Measurements from ENCODE around the gene CLSTN2.

Gene CLSTN2

DNA sequence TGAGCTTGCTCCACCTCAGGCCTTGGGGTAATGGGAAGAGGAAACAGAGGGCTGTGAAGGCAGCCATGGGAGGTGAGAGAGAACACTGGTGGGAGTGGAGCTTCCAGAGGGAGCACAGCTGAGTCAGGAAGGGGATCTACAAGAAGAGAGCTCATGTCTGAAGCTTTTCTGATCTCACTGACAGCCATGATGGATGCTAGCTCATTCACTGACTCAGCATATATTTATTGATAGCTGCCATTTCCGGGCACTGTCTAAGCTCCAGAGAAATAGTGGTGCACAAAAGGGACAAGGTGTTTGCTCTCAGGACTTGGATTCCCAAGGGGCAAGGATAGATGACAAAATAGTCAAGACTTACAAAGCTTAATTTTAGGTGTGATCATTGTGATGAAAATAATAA, 218.8 kb downstream of the CLSTN2 start:
- no peak for DNase-seq

GRCh38 chr3:140157161-140157560, 222.2 kb downstream of the CLSTN2 start:
- DNase-seq, result no peak

- DNase-seq, result no peak
Measured at GRCh38 chr3:140159646-140160045, 224.7 kb downstream of the CLSTN2 start.

DNA sequence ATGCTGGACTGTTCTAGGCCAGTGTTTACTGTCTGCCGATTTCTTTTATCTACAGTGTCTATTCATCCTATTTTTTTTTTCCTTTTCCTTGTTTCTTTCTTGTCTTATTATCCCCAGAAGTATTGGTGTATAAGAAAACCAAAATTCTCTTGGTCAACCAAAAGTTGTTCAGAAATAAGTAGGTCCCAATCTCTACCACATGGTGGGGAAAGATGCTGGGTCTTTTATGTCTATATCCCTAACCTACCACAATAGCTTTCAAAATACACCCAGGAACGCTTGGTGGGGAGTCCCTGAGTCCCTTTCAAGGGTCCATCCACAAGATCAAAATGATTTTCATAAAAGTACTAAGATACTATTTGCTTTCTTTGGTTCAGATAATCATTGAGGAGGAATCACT, 225.6 kb downstream of the CLSTN2 start:
- DNase-seq, result no peak

- DNase-seq, result no peak
Measured at GRCh38 chr3:140162551-140162950, 227.6 kb downstream of the CLSTN2 start.

DNA sequence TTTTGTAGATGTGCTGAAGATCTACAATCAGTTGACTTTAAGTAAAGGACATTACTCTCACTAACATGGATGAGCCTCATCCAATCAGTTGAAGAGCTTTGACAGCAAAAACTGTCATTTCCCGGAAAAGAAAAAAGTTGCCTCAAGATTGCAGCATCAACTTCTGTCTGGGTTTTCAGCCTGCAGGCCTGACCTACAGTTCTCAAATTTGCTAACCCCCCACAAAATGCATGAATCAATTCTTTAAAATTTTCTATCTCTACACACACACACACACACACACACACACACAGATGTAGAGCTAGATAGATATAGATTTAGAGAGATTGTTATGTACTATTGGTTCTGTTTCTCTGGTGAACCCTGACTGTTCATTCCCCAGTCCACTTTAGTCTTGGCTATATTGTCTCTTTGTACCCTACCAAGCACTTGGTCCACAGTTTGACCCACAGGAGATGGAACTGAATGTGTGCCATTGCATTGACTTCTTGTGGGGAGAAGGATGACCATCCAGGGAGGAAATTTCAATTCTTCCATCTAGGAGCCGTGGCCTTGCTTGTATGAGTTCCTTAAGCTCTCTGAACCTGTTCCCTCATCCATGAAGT, 228.3 kb downstream of the CLSTN2 start:
- DNase-seq, result no peak

GRCh38 chr3:140164156-140164555, 229.2 kb downstream of the CLSTN2 start:
- DNase-seq, result no peak

DNA sequence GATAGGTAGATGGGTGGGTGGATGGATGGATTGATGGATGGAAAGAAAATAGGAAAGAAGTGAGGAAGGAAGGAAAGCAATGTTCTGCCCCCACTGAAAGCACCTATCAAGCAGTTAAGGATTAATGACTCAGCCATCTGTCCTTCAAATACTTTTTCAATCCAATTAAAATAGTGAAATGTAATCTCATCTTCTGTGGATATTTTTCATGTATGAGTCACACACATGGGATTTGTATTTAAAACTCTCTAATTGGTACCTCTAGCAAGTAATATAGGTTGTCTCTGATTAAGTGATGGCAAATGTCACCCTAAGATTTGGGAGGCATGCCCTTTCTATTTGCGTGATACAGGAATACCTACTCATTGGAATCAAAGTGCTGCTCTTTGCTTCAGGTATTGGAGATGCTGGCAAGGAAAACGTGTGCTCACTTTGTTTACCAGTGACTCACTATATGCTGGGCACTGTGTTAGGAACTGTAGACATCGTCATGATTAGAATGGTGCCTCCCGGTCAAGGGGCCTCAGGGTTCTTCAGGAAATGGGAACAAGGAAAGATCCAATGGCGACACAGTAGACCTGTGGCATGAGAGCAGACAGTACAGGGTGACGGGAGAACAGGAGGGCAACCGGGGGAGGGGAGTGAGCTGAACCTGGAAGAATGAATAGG, 230.1 kb downstream of the CLSTN2 start:
- DNase-seq, result no peak

DNA sequence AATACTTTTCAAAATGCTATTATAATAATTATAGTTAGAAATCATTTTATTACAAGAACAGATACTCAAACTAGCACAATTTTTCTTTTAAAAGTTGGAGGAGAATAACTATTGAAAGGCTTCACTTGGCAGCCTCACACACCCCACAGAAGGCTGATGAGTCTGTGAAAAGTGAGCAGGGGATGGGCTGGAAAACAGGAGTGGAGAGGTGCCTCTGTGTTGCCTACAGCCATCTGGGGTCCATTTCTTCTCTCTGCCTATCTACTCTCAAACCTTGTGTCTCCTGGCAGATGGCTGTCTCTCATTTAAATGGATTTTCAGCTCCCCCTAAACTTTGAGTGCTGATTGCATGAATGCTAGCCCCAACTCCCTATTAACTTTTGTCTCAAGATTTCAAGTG, 230.8 kb downstream of the CLSTN2 start:
- no peak for DNase-seq

- no peak for DNase-seq
Measured at GRCh38 chr3:140166861-140167599, 232.0 kb downstream of the CLSTN2 start.

- DNase-seq, result no peak
Measured at GRCh38 chr3:140167600-140168281, 232.8 kb downstream of the CLSTN2 start.

DNA sequence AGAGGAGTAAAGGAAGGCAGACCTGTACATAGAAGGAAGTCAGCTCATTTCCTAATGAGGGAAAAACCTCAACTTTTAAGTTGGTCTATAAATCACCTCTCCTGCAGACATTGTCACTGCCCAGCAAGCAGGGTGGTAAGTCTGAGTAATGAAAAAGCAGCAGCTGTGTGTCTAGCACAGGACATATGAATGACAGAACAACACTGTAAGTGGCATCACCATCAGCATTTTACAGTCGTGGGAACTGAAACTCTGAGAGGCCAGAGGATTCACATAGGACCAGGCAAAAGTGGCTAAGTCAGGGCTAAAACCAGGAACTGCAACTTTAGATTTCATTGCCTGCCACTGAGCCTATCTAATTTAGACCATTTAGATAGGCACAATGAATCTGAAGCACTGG, 235.6 kb downstream of the CLSTN2 start:
- no peak for DNase-seq

GRCh38 chr3:140176526-140176925, 241.5 kb downstream of the CLSTN2 start:
- no peak for DNase-seq

DNA sequence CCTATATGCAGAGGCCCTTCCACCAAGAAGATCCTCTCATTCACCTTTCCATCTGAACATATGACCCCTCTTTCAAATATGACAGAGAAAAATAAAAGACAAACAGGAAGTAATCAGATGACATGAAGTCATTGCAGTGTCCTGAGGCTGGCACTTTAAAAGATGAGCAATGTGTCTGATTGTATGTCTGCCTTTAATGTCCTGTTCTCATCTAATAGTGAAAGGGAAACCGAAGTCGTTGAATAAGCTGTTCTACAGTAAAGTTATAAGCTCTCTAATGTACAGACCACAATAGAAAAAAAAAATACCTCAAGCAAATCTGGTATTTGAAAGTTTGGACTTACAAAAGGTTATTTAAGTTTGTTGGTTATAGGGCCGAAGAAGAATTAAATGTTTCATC, 243.0 kb downstream of the CLSTN2 start:
- DNase-seq, result no peak

DNA sequence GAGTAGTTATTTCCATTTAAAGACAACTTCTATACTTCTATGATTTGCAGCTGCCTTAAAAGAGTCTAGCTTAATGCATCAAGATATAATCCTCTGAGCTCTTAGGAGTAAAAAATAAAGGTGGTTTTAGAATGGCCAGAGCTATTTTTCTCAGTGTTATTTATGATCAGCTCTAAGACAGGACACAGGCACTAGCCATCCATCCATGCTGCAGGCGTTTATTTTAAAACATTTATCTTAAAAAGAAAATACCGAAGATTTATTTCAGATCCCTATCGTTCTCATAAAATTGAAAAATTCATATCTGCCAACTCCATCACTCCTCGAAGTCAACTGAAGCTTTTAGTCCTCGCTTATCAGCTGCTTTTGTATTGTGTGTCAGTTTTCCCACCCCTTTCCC, 243.5 kb downstream of the CLSTN2 start:
- no peak for DNase-seq

DNA sequence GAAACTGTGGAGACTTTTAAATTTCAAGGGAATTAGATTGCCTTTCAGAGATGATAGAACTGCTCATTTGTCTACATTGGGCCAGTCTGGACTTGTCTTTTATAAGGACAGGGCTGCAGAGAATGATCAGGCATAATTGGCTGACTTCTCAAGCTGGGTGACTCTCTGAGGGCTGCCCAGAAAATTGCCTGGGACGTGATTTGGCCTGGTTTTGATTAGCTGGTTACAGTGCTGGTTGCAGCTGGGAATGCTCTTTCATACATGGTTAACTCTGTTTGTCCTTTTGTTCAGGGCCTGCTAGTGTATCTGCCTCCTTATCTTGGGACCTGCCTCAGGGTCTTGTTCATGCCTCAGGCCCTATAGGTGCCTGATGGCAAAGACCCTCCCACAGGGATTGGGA, 245.6 kb downstream of the CLSTN2 start:
- DNase-seq, result no peak

DNA sequence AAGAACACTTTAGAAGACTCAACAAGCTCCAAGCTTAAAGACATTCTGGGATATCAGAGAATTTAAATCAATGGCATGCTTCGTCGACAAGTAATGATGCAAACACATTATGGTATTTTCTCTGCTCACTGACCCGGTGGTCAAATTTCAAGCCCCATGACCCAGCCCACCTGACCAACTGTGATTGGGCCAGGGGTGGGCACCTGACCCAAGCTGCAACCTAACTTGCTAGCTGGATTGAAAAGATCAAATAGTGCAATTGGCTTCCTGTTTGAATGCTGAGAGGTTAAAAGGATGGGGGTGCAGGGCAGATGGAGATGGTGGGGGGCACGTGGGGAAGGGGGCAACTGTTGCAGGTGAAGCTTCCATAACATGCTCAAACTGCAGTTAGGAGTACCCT, 250.4 kb downstream of the CLSTN2 start:
- no peak for DNase-seq

- DNase-seq, result no peak
Measured at GRCh38 chr3:140186421-140186920, 251.5 kb downstream of the CLSTN2 start.

DNA sequence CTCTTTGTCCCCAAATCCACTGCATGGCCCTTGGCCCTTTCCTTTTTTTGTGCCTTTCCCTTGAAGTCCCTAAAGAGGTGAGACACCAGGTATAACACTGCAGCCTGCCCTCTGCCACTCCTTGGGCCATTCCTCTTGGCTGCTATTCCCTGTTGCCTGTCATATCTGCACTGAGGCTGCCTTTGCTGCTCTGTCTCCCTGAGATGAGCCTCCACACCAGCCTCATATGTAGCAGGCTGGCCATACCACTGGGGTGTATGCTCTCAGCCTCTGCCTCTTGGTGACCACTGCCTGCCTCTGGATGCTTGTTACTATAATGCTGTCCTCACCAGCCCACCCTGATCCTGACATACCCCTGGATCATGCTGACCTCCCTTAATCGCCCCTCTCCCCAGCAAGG, 252.0 kb downstream of the CLSTN2 start:
- DNase-seq, result no peak

GRCh38 chr3:140187656-140188221, 252.8 kb downstream of the CLSTN2 start:
- DNase-seq, result no peak

DNA sequence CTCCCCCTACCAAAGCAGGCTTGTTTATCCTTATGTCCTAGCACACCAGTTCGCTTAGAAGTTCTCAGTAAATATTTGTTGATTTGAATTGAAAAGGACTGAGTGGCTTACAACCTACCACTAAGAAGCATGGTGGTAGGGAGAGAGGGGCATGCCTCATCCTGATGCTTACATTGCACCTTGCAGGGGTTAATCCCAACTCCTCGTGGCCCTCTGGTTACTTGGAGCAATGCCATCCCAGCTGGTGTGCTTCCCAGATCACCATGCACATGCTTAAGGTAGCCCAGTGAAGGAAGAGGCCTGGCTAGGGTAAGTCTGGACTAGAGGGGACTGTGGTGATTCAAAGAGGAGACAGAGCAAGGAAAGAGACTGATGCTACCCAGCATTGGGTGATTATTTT, 253.3 kb downstream of the CLSTN2 start:
- no peak for DNase-seq

- no peak for DNase-seq
Measured at GRCh38 chr3:140189267-140189666, 254.3 kb downstream of the CLSTN2 start.

DNA sequence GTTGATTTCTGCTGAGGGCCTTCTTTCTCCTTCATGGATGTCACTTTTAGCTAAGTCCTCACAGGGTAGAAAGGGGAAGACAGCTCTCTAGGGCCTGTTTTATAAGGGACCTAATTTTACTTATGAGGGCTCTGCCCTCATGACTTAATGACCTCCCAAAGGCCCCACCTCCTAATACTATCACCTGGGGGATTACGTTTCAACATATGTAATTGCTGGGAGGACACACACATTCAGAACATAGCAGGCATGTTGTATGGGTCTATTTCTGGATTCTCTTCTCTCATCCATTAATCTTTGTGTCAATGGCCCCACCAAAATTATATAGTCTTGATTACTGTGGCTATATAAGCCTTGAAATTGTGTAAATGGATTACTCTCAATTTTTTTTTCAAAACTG, 255.0 kb downstream of the CLSTN2 start:
- DNase-seq, result no peak
